Right ventricle myocardium inferior (tissue), 1 donor: ENCODE data around the gene TOMM70. TPM values are rescaled to one million over a fixed set of nuclear protein-coding genes. Genes with fewer than 3 reads are reported as not detected.
"Not testable (repeated sequence)": the region's sequence is repeated elsewhere in the genome, so short reads cannot be mapped to it uniquely, and the experiment has no call there.

Experiments
- ATAC-seq: fragments of 200-7000 bp; cut with Tn5 transposase; one replicate; pipeline ENCODE4 v1.9.1; 2020; ENCODE audit warnings: mild to moderate bottlenecking, moderate library complexity
- DNase-seq: peaks from one replicate; pipeline ENCODE4 v3.0.0; 2021; ENCODE audit errors: missing footprints
- intact Hi-C: fragments of 100-400 bp; cut with DNase I; formaldehyde crosslinking; loops from one replicate; pipeline ENCODE4 v1.11.0; 2022
- total RNA-seq: library from RNA; stranded (reverse); fragmentation: NEBNext Ultra II Directional; extraction: Animal tissue kit (Norgen Biotek cat#: 25700); gene quantifications from one replicate; pipeline ENCODE4 v1.2.1, GENCODE V29; 2021
- donor health status: DM: no; HTN: yes; CAD: no; lungs with severe emphysema.

The TOMM70 gene
- total RNA-seq, 1 donor from 2014 or later = 65.9 TPM

DNA sequence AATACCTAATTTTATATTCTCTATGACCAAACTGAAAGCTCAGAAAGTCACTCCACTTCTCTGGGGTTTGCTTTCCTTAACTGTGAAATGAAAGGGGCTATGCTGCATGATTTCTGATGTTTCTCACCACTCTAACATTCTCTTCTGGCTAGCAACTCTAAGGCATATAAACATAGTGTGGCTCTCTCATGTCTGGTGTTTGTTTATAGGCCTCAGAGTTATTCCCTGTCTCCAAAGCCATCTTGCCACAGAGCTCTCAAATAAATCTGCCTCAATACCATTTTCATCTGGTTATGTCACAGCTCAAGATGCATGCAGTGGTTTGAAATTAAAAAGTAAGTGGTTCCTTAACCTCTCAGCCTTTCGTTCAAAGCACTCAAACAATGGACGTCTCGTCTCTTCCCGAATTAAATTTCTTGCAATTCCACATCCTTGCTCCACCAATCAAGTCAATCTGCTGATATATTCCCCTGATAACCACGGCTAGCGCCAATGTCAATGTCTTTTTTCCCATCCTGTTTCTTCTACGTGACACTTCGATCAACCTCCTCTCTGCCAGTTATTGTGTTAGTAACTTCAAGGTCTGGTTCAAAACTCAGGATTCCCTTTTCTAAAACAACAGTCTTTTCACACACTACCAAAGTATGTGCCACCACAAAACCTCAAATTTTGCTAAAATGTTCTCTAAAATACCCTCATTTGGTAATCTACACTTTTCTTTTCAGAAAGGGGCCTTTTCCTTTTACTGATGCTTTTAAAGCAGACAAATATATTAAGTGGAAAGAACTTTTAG, 16.0 kb downstream of the TOMM70 start:
- intact Hi-C loops = no loop called here
- DNase-seq (no peak), ATAC-seq (no peak)

DNA sequence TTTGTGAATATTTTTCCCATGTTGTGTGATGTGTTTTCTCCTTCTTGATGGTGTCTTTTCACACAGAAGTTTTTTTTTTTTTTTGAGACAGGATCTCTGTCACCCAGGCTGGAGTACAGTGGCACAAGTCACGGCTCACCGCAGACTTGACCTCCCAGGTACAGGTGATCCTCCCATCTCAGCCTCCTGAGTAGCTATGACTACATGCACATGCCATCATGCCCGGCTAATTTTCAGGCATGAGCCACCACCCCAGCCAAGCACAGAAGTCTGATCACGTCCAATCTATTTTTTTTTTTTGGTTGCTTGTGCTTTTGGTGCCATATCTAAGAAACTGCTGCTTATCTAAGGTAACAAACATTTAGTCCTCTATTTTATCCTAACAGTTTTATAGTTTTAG, 24.6 kb downstream of the TOMM70 start:
- ATAC-seq (no peak), DNase-seq (no peak)
- intact Hi-C loops = no loop called here

DNA sequence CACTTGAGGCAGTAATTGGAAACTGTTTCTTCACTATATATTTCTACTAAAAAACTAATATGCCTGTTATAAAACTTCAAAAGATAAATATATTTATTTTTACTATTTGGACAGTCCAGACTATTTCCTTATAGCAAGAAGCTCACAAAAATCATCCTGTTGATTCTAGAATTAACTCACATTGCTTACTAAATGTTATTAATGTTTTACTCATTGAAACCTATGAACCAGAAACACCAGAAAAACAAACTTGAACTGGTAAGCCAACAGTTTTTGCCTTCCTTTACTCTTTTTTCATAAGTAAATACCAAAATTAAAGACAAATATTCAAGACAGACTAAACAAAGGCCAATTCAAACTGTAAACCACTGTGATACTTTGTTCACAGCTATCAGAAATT, 26.4 kb downstream of the TOMM70 start:
- ATAC-seq = no peak
- DNase-seq = no peak
- intact Hi-C loops = no loop called here

DNA sequence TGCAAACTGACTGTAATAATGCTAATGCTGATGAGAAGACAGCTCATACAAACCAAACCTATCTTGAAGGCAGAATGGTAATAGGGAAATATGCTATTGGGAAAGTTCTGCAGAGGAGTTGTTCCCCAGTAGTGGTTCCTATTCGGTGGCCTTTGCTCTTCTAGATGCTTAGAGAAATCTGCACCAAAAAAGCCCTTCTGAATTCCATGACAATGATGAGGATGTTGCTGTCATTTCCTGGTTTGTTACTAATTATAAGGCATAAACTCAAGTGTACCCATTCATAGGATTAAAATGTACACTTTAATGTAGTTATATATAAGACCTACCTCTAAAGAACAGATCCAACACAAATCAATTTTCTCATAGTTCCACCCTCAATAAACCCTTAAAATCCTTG, 30.1 kb downstream of the TOMM70 start:
- ATAC-seq (no peak), DNase-seq (no peak)
- intact Hi-C loops = no loop called here

DNA sequence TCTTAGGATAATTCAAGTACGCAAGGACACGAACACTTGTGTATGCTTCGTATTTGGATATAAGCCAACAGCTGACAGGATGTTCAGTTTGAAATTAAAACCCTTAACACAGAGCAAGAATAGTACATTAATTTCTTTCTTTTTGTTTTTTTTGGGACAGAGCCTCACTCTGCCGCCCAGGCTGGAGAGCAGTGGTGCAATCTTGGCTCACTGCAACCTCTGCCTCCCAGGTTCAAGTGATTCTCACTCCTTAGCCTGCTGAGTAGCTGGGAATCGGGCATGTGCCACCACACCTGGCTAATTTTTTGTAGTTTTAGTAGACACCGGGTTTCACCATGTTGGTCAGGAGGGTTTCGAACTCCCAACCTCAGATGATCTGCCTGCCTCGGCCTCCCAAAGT, 32.4 kb downstream of the TOMM70 start:
- DNase-seq = no peak
- intact Hi-C loops = no loop called here
- no peak for ATAC-seq

DNA sequence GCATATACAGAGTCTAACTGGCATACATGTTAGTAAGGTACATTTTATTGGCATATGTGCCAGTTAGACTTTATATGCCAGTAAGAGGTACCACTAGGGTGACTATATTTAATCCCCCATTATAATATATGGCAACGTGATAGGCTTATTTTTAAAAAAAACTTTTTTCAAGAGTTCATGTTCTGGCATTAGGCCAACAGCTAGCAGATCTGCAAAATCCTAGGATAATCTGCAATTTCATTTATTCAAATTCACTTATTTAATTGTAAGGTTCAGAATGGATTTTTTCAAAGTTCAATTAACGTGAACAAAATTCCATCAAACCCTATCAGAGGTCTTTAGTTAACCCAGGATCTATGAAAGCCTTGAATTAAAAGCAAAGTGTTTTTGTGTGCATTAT, 34.5 kb downstream of the TOMM70 start:
- ATAC-seq (no peak), DNase-seq (no peak)
- intact Hi-C loops = no loop called here

DNA sequence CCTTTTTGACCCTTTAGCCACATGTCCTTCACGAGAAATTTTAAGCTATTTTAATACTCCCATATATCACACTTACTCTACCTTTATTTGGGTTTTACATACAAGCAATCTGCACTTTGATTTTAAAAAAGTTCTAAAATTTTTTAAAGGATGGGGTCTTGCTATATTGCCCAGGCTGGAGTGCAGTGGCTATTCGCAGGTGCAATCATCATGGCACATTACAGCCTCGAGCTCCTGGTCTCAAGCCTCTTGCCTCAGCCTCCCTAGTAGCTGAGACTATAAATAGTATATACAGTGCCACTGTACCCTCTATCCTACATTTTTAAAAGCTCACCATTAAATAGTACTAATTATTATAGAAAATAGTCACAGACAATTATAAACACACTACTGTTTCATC, 36.5 kb downstream of the TOMM70 start:
- intact Hi-C loops = no loop called here
- no peak for ATAC-seq
- no peak for DNase-seq

DNA sequence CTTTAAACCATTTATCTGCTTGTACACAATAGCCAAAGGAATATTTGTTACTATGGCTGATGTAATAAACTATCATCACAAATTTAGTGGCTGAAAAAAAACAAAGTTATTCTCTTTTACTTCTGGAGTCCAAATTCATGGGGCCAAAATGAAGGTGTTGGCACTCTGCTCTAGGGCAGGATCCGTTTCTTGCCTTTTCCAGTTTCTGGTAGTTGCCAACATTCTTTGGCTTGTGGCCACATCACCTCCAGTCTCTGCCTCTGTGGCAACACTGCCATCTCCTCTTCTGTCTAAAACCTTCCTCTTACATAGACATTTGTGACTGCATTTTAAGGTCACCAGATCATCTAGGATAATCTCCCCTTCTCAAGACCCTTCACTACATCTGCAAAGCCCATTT, 39.0 kb downstream of the TOMM70 start:
- no peak for ATAC-seq
- intact Hi-C loops = no loop called here
- DNase-seq = no peak

DNA sequence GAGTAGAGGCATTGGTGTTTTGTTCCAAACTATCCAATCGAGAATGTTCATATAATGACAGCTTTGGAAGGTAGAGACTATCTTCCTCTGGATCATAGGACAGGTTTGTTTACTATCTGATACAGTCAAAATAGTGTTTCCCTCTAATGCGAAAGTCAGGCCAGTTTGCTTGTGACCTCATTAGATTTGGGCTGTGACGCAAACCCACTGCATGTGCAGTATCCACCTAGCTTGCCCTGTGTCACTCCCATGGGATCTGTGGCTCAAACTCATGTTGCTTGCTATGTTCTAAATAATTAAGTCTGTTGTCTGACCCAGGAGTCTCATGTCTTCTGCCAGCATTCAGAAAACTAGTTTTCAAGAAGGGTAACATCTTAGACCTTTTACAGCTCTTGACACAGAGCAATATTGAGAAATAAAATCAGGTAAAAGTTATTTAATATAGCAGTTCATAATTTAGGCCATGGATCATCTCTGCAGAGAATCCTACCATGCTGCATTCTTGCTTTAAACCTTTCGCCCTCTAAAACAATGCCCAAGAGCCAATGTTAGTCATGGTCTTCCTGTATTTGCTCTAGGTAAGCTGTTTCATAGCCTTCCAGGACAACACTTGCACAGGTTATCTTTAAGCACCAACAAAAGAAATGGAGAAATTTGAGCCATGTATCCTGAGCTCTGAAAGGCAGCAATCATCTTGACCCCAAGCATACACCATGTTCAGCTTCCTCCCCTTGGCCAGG, 40.0 kb downstream of the TOMM70 start:
- ATAC-seq = no peak
- DNase-seq = no peak
- intact Hi-C loops = no loop called here

DNA sequence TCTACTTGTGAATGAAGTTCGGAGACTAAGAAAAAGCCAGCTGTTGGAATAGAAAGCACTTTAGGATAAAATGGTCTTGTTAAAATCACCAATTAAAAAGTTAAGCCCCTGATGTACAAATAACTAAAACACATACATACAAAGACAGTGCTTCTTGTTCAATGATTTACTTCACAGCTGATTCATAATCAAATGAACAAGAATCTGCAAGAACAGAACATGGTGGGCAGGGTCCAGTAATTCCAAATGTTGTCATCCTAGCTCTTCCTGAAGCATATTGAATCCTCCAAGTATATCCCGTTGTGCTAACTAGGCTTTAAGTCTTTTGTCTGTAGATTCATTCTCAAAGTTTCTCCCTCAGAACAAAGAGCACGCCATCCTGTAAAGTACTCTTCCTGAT, 41.9 kb downstream of the TOMM70 start:
- DNase-seq (no peak), ATAC-seq (no peak)
- intact Hi-C loops = no loop called here

DNA sequence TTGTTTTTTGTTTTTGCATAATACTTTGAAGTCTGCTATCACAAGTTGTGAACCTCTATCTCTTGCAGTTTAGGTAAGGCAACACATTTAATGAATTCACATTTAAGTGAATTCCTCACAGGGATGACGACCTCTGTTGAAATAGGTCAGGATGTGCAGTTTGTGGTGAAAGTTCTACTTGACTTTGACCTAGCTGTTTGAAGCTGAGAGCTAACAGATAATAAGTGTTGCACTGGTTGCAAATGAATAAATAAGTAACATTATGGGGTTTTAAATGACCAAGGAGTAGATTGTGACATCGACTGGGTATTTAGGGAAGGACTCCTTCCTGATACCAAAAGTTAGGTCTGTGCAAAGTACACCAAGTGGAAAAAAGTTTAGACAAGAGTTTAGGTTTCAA, 42.5 kb downstream of the TOMM70 start:
- no peak for ATAC-seq
- intact Hi-C loops = no loop called here

DNA sequence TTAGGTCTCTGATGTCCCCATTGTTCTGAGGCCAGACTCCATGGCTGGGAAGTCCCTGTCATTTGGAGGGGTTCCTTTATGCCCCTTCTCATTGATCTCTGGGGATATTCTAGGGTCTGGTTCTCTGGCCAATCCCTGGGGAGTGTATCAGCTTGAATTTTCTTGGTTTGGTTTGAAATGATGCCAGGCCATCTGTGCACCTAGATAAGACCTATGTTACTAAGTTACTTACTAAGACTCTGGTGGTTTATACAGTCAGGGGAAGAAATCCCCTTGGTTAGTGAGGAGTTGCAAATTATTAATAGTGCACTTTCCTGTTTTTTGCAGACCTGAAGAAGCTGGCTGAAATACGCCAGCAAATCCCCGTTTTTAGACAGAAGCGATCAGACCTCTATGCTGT, 46.0 kb downstream of the TOMM70 start:
- DNase-seq (no peak), ATAC-seq (no peak)
- intact Hi-C loops = no loop called here

More for the DNA sequence above, 42.5 kb downstream of the TOMM70 start:
- DNase-seq = no peak

DNA sequence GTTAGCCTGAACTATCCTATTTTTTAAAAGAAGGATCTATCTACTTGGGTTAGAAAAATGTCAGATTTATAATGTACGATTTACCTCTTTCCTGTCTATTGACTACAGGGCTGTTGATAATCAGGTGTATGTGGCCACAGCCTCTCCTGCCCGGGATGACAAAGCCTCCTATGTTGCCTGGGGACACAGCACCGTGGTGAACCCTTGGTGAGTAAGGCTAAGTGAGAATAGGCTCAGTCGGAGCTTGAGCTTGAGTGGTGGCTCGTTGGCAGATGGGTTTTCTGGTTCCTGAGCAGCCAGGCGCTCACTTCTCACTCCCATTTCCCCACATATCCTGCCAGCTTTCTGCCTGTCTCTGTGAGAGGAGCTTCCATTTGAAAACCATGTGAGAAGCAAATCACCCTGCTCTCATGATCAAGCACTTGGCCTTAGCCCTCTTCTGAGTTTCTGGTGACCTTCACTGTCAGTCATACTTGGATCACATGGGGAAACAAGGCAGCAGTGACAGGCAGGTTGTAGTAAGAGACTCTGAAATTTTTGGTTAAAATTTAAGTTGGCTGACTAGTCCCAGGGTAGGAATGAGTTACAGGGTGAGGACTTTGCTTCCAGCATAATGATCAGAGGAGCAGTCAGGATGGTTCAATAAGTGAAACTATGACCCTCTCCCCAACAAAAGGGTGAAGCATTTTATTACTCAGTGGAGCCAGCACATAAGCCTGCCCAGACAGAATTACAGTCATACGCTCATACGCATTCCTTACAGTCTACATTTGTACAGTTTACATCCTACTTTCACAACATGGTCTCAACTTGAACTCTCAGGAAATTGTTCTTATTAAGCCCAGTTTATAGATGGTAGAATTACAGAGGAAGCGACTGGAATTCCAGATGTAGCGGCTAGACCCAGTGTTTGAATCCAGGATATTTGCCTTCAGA, 48.3 kb downstream of the TOMM70 start:
- ATAC-seq (no peak), DNase-seq (no peak)
- intact Hi-C loops = no loop called here

DNA sequence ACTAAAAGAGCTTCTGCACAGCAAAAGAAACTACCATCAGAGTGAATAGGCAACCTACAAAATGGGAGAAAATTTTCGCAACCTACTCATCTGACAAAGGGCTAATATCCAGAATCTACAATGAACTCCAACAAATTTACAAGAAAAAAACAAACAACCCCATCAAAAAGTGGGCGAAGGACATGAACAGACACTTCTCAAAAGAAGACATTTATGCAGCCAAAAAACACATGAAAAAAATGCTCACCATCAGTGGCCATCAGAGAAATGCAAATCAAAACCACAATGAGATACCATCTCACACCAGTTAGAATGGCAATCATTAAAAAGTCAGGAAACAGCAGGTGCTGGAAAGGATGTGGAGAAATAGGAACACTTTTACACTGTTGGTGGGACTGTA, 49.1 kb downstream of the TOMM70 start:
- ATAC-seq, intact Hi-C loops, DNase-seq: not testable (repeated sequence)

DNA sequence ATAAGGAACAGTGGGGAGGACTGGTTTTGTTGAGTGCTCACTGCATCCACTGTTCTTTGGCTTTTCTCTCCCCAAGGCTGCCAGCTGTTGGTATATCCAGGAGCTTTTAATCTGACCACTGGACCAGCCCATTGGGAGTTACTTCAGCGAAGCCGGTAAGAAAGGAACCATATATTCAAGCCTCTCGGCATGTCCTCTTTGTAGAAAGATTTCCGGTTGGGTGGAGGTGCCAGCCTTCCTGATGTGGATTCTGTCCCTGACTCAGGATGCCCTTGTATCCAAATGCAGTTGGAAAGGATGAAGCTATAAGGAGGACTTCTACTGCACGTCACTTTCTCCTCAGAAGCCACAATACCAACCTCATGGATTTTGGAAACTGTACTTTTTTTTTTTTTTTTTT, 52.2 kb downstream of the TOMM70 start:
- no peak for DNase-seq
- intact Hi-C loops = no loop called here
- ATAC-seq = no peak

DNA sequence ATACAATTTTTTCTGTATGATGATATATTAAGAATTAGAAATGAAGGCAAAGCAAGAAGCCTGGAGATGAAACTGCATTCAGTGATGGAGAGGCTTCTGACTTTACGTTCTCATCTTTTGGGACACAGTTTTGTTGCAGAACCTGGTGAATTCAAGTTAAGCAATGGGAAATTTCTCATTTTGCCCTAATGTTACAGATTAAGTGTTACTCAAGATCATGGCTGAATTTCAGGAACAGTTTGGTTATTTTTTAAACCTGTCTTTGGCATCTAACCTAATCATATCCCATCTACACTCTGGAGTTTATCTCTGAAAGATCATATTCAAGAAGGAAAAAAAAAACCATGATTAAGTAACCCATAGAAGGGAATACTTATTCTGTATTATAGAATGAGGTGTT, 60.4 kb downstream of the TOMM70 start:
- ATAC-seq = no peak
- no peak for DNase-seq
- intact Hi-C loops = no loop called here

DNA sequence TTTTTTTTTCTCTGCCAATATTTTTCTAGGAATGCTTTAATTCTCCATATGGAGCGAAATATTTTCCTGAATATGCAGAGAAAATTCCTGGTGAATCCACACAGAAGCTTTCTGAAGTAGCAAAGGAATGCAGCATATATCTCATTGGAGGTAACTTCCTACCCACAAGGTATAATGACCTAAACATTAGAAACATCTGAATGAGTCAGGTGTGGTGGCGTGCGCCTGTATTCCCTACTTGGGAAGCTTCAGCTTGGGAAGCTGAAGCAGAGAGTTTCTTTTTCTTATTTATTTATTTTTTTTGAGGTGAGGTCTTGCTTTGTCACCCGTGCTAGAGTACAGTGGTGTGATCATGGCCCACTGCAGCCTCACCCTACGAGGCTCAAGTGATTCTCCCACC, 61.1 kb downstream of the TOMM70 start:
- no peak for DNase-seq
- ATAC-seq = no peak
- intact Hi-C loops = no loop called here

DNA sequence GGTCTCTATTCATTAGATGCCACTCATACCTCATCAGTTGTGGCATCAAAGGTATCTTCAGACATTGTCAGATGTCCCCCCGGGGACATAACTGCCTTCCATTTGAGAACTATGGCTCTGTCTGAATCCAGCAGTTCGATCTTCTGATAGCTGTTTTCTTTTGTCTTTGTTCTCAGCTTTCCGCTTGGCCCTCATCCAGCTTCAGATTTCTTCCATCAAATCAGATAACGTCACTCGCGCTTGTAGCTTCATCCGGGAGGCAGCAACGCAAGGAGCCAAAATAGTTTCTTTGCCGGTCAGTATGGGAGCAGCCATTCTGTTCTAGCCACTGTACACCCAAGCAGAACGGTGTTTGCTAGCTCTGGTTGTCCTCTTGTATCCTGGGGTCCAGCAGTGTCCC, 62.0 kb downstream of the TOMM70 start:
- intact Hi-C loops = no loop called here
- DNase-seq (no peak), ATAC-seq (no peak)

DNA sequence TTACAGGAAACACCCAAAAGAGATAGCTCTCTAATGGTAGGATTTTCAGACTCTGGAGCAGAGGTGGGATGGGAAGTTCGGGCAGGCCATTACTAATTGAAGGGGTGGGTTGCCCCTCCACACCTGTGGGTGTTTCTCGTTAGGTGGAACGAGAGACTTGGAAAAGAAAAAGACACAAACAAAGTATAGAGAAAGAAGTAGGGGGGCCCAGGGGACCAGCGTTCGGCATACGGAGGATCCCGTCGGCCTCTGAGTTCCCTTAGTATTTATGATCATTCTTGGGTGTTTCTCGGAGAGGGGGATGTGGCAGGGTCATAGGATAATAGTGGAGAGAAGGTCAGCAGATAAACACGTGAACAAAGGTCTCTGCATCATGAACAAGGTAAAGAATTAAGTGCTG, 64.7 kb downstream of the TOMM70 start:
- ATAC-seq, DNase-seq, intact Hi-C loops: not testable (repeated sequence)
